SK-N-SH (cell line): ENCODE results near the gene HLTF. TPM values are rescaled to one million over a fixed set of nuclear protein-coding genes. Genes with fewer than 3 reads are reported as not detected.

Source experiments
- CTCF ChIA-PET: fragments of 300-600, 350-600 bp; formaldehyde crosslinking; extraction: SDS; loops from one replicate; lab custom pipeline; 2021; lab: Yijun Ruan, JAX
- POLR2A ChIA-PET: fragments of 350-600 bp; sonication (Branson Sonifier 250); formaldehyde crosslinking; extraction: SDS; loops from one replicate; lab custom pipeline; 2020; ENCODE audit warnings: antibody characterized with exemption, inconsistent platforms; lab: Yijun Ruan, JAX
- DNase-seq: peaks from one replicate; pipeline ENCODE4 v3.0.0; 2012
- H2AFZ ChIP-seq: fragments of 200-600 bp; sonication (generic); 2 replicates; pipeline ENCODE4 v1.8.1; 2016; ENCODE audit warnings: antibody characterized with exemption, mild to moderate bottlenecking, low read depth
- H3F3A ChIP-seq: fragments of 200-600 bp; sonication (generic); replicated peaks from 2 replicates; pipeline ENCODE3; 2016; ENCODE audit warnings: antibody characterized with exemption, mild to moderate bottlenecking; ENCODE audit not compliant: insufficient read depth
- H3K27ac ChIP-seq, 2 experiments: fragments of 200-500 bp in 1 of 2; fragments of 200-600 bp in 1 of 2; sonication (Bioruptor generic) in 1 of 2; sonication (generic), shearing (Covaris generic) in 1 of 2; 2 replicates each; pipeline versions ENCODE4 v1.5.1 to v1.6.1; 2014 to 2016; ENCODE audit warnings: low read depth in 2 of 2, inconsistent platforms in 1 of 2, low read length in 1 of 2, mild to moderate bottlenecking in 1 of 2, mixed read lengths in 1 of 2
- H3K27me3 ChIP-seq: fragments of 200-600 bp; sonication (generic), shearing (Covaris generic); 2 replicates; pipeline ENCODE4 v1.6.1; 2016; ENCODE audit warnings: mixed run types; ENCODE audit not compliant: insufficient read depth
- H3K36me3 ChIP-seq, 2 experiments: fragments of 200-500 bp in 1 of 2; fragments of 200-600 bp in 1 of 2; sonication (Bioruptor generic) in 1 of 2; sonication (generic) in 1 of 2; replicated peaks in 1 of 2; 2 replicates each; pipeline versions ENCODE3 to v1.5.1; 2014 to 2016; ENCODE audit warnings: low read length in 1 of 2, mild to moderate bottlenecking in 1 of 2; ENCODE audit not compliant: insufficient read depth in 2 of 2, control insufficient read depth in 1 of 2
- H3K4me1 ChIP-seq, 2 experiments: fragments of 200-500 bp in 1 of 2; fragments of 200-600 bp in 1 of 2; sonication (Bioruptor generic) in 1 of 2; sonication (generic), shearing (Covaris generic) in 1 of 2; 2 replicates each; pipeline versions ENCODE4 v1.5.1 to v1.6.1; 2014 to 2016; ENCODE audit warnings: low read depth in 1 of 2, low read length in 1 of 2, mixed run types in 1 of 2; ENCODE audit not compliant: insufficient read depth in 2 of 2, control insufficient read depth in 1 of 2
- H3K4me2 ChIP-seq: fragments of 200-600 bp; sonication (generic), shearing (Covaris generic); 2 replicates; pipeline ENCODE4 v1.6.1; 2017; ENCODE audit warnings: mixed run types
- H3K4me3 ChIP-seq, 2 experiments: fragments of 200-500 bp in 1 of 2; fragments of 200-600 bp in 1 of 2; sonication (Bioruptor generic) in 1 of 2; sonication (generic), shearing (Covaris generic) in 1 of 2; 2 replicates each; pipeline versions ENCODE4 v1.5.1 to v1.8.1; 2014 to 2016; ENCODE audit warnings: low read depth in 2 of 2, inconsistent platforms in 1 of 2, low read length in 1 of 2, mild to moderate bottlenecking in 1 of 2, mixed read lengths in 1 of 2, moderate library complexity in 1 of 2
- H3K79me2 ChIP-seq: fragments of 200-600 bp; sonication (generic); 2 replicates; pipeline ENCODE4 v1.8.1; 2017; ENCODE audit warnings: mild to moderate bottlenecking; ENCODE audit not compliant: insufficient read depth
- H3K9ac ChIP-seq: fragments of 200-600 bp; sonication (generic); 2 replicates; pipeline ENCODE4 v1.6.1; 2017; ENCODE audit warnings: mixed run types
- H3K9me2 ChIP-seq: fragments of 200-600 bp; sonication (generic); 2 replicates; pipeline ENCODE4 v1.6.1; 2017; ENCODE audit warnings: mixed run types
- H3K9me3 ChIP-seq: fragments of 200-600 bp; sonication (generic); 2 replicates; pipeline ENCODE4 v1.6.1; 2017; ENCODE audit warnings: mixed run types, mild to moderate bottlenecking, moderate library complexity
- H4K20me1 ChIP-seq: fragments of 200-600 bp; sonication (generic); 2 replicates; pipeline ENCODE4 v1.6.1; 2017; ENCODE audit warnings: mild to moderate bottlenecking, mixed run types; ENCODE audit not compliant: insufficient read depth
- CHD2 ChIP-seq: fragments of 150-350 bp; IDR thresholded peaks from 2 replicates; pipeline ENCODE4 v1.6.1; 2018; ENCODE audit warnings: low read length; ENCODE audit not compliant: partially characterized antibody
- CTCF ChIP-seq: fragments of 200-600 bp; sonication (generic); IDR thresholded peaks from 2 replicates; pipeline ENCODE4 v1.6.1; 2017; ENCODE audit warnings: antibody characterized with exemption, mild to moderate bottlenecking, moderate library complexity
- ELF1 ChIP-seq: IDR thresholded peaks from 2 replicates; pipeline ENCODE4 v1.4.0; 2012
- FOSL2 ChIP-seq: IDR thresholded peaks from 2 replicates; pipeline ENCODE4 v1.4.0; 2012; ENCODE audit warnings: low read depth, mild to moderate bottlenecking, moderate library complexity, borderline replicate concordance
- FOXJ3 ChIP-seq: sonication (generic); formaldehyde crosslinking; IDR thresholded peaks from 2 replicates; pipeline ENCODE4 v1.5.1; 2020; ENCODE audit warnings: mild to moderate bottlenecking, missing genetic modification reagents
- FOXM1 ChIP-seq: IDR thresholded peaks from 2 replicates; pipeline ENCODE4 v1.4.0; 2012; ENCODE audit warnings: low read depth, mild to moderate bottlenecking
- IRF3 ChIP-seq: fragments of 150-350 bp; IDR thresholded peaks from 2 replicates; pipeline ENCODE4 v1.6.1; 2016; ENCODE audit warnings: mild to moderate bottlenecking, low read depth, low read length
- JUND ChIP-seq: IDR thresholded peaks from 2 replicates; pipeline ENCODE4 v1.4.0; 2012
- MEF2A ChIP-seq: IDR thresholded peaks from 2 replicates; pipeline ENCODE4 v1.4.0; 2012; ENCODE audit warnings: low read depth, borderline replicate concordance
- NFIC ChIP-seq: IDR thresholded peaks from 2 replicates; pipeline ENCODE4 v1.4.0; 2012; ENCODE audit warnings: borderline replicate concordance
- NRF1 ChIP-seq: IDR thresholded peaks from 2 replicates; pipeline ENCODE4 v1.6.1; 2012; ENCODE audit warnings: low read depth, mild to moderate bottlenecking, low read length
- PBX3 ChIP-seq: IDR thresholded peaks from 2 replicates; pipeline ENCODE4; 2012
- POLR2AphosphoS5 ChIP-seq: IDR thresholded peaks from 2 replicates; pipeline ENCODE4 v1.6.1; 2012; ENCODE audit warnings: low read depth, low read length
- RAD21 ChIP-seq: IDR thresholded peaks from 2 replicates; pipeline ENCODE4 v1.6.1; 2012; ENCODE audit warnings: mild to moderate bottlenecking, low read length
- RFX5 ChIP-seq: IDR thresholded peaks from 2 replicates; pipeline ENCODE4 v1.6.1; 2012; ENCODE audit warnings: mild to moderate bottlenecking, improper control_type of control experiment, low read length
- SMC3 ChIP-seq: IDR thresholded peaks from 2 replicates; pipeline ENCODE4 v1.6.1; 2012; ENCODE audit warnings: low read depth, low read length, improper control_type of control experiment
- TAF1 ChIP-seq: IDR thresholded peaks from 2 replicates; pipeline ENCODE4 v1.6.1; 2012; ENCODE audit warnings: low read depth, mild to moderate bottlenecking, low read length, moderate library complexity, borderline replicate concordance
- TCF12 ChIP-seq: IDR thresholded peaks from 2 replicates; pipeline ENCODE4 v1.4.0; 2012
- TEAD4 ChIP-seq: IDR thresholded peaks from 2 replicates; pipeline ENCODE4 v1.4.0; 2012; ENCODE audit warnings: mild to moderate bottlenecking, borderline replicate concordance; ENCODE audit not compliant: insufficient read depth
- YY1 ChIP-seq: IDR thresholded peaks from 2 replicates; pipeline ENCODE4 v1.4.0; 2012; ENCODE audit warnings: low read depth, mild to moderate bottlenecking
- WGBS: methylation state at CpG from one replicate; pipeline ENCODE4 v1.1.6; 2017; ENCODE audit warnings: low lambda C conversion rate; 5-methylcytosine and 5-hydroxymethylcytosine counted together
- polyA plus RNA-seq, 3 experiments: library from polyadenylated mRNA; depleted of rRNA; stranded (reverse); fragments of >200 nt; gene quantifications; 2 replicates each; pipeline ENCODE4 v1.2.3, GENCODE V29; 2012
- TF ChIP-seq, protein P1 (sequence below): IDR thresholded peaks from 2 replicates; pipeline ENCODE4 v1.4.0; 2012; ENCODE audit warnings: low read depth, borderline replicate concordance
- TF ChIP-seq, protein P2 (sequence below): IDR thresholded peaks from 2 replicates; pipeline ENCODE4 v1.4.0; 2012; ENCODE audit warnings: low read depth
- TF ChIP-seq, protein P3 (sequence below): IDR thresholded peaks from 2 replicates; pipeline ENCODE4 v1.6.1; 2012; ENCODE audit warnings: mild to moderate bottlenecking, low read depth, low read length, moderate library complexity

The HLTF gene
- polyA plus RNA-seq, 1 of the 3 experiments (the other 2 are of a cell fraction), result 10.1 TPM

DNA sequence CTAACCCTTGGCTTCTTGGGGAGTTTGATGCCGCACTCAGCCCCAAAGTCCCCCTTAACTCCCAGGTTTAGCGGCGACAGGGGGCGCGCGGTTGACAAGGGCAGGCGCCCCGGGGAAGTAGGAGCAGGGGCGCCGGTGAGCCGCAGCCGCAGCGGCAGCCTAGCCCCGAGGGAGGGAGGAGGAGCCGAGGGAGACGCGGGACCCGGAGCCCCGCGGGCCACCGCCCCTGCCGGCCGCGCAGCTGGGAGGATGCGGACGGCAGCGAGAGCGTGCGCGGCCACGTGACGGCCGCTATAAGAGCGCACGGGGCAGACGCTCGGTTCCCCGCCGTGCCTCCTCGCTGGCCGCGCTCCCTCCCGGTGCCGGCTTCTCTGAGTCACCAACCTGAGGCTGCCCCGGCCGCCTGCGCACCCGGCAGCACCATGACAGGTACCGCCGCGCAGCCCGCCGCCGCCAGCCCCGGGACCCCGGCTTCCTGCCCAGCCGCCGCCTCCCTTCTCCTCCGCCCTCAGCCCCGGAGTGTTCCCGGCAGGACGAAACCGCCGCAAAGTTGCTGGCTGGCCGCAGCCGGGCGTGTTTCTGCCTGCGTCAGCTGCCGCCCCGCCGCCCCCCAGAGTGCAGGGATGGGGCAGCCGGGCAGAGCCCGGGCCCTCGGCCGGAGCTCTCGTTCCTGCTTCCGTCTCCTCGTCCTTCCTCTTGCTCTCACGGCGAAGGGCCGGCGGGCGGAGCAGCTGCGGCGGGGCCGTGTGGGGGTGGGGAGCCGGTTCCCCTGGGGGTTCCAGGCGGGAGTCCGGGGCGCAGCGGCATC, 94.9 kb downstream of the HLTF start, which contains the start of gene GYG1:
TSS of gene GYG1 (plus strand) at position 322 of the 808 bp plus-strand sequence. CDS start at position 423, 101 bp downstream.
- POLR2A ChIA-PET, result no interaction called here
- Histone ChIP-seq H3K27me3 (no peaks in the 10 kb centered on the region), H2AFZ (peak within 1 kb of the TSS; percentile 99), H3K79me2 (peaks cover 6% of the 10 kb centered on the region; the same call in 1 of the 2 replicates), H3K9me2 (no peaks in the 10 kb centered on the region), H3K27ac (peak within 1 kb of the TSS; percentile 71 to 79), H3K9me3 (no peaks in the 10 kb centered on the region), H3F3A (peaks cover 4% of the 10 kb centered on the region), H3K4me3 (peak within 1 kb of the TSS; percentile 81 to 82), H3K9ac (peak within 1 kb of the TSS; percentile 84), H3K36me3 (peaks cover 13 to 14% of the 10 kb centered on the region in 2 experiments), H3K4me2 (peak within 1 kb of the TSS; percentile 86), H4K20me1 (no peaks in the 10 kb centered on the region), H3K4me1 (peaks cover 3 to 4% of the 10 kb centered on the region in 2 experiments; a peak in 1 of 4 replicates)
- peak; percentile 93 for DNase-seq
- CTCF ChIA-PET, result interaction anchor here (0.6 to 2.3 kb wide), 9 partner anchors 10 to 281 kb away, joined by 3 to 9 read pairs (median 3); no protein-coding TSS in a partner anchor
- WGBS, result under 1% methylated on average over 13 of the region's 91 CpGs
- TF ChIP-seq ELF1 (no peak), NFIC (no peak), POLR2AphosphoS5 (peak; percentile 72), TCF12 (peak; percentile 8; the same call in 1 of the 2 replicates), NRF1 (peak; percentile 50), FOSL2 (peak; percentile 49; the same call in 1 of the 2 replicates), RAD21 (no peak; the same call in 1 of the 2 replicates), FOXJ3 (CRISPR knock-in tag) (no peak), IRF3 (no peak), CTCF (peak; percentile 56), TAF1 (peak; percentile 61; the same call in 1 of the 2 replicates), YY1 (no peak), JUND (no peak), FOXM1 (no peak), RFX5 (no peak), TEAD4 (no peak), CHD2 (no peak), SMC3 (no peak), MEF2A (no peak), PBX3 (no peak)
- TF ChIP-seq, protein P1, sequence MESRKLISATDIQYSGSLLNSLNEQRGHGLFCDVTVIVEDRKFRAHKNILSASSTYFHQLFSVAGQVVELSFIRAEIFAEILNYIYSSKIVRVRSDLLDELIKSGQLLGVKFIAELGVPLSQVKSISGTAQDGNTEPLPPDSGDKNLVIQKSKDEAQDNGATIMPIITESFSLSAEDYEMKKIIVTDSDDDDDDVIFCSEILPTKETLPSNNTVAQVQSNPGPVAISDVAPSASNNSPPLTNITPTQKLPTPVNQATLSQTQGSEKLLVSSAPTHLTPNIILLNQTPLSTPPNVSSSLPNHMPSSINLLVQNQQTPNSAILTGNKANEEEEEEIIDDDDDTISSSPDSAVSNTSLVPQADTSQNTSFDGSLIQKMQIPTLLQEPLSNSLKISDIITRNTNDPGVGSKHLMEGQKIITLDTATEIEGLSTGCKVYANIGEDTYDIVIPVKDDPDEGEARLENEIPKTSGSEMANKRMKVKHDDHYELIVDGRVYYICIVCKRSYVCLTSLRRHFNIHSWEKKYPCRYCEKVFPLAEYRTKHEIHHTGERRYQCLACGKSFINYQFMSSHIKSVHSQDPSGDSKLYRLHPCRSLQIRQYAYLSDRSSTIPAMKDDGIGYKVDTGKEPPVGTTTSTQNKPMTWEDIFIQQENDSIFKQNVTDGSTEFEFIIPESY, result no peak
- TF ChIP-seq, protein P2, sequence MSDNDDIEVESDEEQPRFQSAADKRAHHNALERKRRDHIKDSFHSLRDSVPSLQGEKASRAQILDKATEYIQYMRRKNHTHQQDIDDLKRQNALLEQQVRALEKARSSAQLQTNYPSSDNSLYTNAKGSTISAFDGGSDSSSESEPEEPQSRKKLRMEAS, result peak; percentile 87
- TF ChIP-seq, protein P3, sequence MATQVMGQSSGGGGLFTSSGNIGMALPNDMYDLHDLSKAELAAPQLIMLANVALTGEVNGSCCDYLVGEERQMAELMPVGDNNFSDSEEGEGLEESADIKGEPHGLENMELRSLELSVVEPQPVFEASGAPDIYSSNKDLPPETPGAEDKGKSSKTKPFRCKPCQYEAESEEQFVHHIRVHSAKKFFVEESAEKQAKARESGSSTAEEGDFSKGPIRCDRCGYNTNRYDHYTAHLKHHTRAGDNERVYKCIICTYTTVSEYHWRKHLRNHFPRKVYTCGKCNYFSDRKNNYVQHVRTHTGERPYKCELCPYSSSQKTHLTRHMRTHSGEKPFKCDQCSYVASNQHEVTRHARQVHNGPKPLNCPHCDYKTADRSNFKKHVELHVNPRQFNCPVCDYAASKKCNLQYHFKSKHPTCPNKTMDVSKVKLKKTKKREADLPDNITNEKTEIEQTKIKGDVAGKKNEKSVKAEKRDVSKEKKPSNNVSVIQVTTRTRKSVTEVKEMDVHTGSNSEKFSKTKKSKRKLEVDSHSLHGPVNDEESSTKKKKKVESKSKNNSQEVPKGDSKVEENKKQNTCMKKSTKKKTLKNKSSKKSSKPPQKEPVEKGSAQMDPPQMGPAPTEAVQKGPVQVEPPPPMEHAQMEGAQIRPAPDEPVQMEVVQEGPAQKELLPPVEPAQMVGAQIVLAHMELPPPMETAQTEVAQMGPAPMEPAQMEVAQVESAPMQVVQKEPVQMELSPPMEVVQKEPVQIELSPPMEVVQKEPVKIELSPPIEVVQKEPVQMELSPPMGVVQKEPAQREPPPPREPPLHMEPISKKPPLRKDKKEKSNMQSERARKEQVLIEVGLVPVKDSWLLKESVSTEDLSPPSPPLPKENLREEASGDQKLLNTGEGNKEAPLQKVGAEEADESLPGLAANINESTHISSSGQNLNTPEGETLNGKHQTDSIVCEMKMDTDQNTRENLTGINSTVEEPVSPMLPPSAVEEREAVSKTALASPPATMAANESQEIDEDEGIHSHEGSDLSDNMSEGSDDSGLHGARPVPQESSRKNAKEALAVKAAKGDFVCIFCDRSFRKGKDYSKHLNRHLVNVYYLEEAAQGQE, result no peak
